Measurements from ENCODE around the gene SPCS3.
"Not testable (repeated sequence)": the region's sequence is repeated elsewhere in the genome, so short reads cannot be mapped to it uniquely, and the experiment has no call there.

DNA sequence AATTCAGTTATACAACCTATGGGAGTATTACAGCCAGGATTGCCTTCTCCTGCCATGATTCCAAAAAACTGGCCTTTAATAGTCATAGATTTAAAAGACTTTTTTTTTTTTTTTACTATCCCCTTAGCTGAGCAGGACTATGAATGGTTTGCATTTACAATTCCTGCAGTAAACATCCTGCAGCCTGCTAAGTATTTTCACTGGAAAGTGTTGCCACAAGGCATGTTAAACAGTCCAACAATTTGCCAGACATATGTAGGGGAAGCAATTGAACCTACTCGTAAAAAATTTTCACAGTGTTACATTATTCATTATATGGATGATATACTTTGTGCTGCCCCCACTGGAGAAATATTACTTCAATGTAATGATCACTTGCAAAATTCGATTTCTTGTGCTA, 27.1 kb downstream of the SPCS3 start:
- not testable (repeated sequence) for TF ChIP-seq CTCF, POLR2A (IDR thresholded peaks at IDR 0.05)

All from Peyer's patch (tissue), 4 donors.